HG02610 (cell line): Measurements from ENCODE around the gene CENPL.
"Not testable (repeated sequence)": the region's sequence is repeated elsewhere in the genome, so short reads cannot be mapped to it uniquely, and the experiment has no call there.

Source experiments
- ATAC-seq: cut with Tn5 transposase; IDR thresholded peaks from one replicate; pipeline ENCODE4 v1.9.1; 2021; ENCODE audit warnings: mild to moderate bottlenecking, moderate library complexity; ENCODE audit not compliant: unreplicated experiment

Gene CENPL, protein sequence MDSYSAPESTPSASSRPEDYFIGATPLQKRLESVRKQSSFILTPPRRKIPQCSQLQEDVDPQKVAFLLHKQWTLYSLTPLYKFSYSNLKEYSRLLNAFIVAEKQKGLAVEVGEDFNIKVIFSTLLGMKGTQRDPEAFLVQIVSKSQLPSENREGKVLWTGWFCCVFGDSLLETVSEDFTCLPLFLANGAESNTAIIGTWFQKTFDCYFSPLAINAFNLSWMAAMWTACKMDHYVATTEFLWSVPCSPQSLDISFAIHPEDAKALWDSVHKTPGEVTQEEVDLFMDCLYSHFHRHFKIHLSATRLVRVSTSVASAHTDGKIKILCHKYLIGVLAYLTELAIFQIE

DNA sequence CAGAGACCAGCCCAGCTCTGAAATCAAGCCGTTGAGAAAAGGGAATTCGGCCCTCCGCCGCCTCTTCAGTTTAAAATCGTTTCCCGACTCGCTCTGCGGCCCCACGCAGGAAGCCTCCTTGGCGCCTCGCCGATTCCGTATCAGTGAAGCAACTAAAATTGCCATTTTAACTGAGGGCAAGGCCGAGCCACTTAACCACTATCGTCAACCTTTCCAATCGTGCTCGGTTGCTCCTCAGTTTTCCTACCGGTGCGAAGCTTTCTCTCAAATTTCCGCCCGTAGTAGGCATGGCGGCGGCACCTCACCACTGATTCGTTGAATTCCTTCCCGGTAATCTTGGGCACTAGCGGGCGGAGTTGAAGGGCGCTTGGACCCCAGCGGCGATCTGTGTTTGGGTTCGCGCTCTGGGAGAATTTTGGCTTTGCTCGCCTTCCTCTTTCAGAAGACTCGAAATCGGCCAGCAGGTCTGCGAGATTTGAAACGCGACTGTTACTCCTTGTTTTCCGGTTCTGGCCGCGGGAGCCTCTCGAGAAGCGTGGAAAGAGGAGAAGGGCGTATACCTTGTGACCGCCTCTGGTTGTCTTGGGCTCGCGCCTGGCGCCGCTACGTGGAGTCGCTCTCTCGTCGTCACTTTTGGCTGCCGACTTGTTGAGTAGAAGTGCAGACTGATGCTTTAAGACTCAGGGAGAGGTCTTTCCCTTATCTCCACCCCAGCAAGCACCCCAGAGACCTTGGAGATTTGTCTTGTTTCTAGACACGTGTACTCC, at the start of gene CENPL, which contains the start of gene DARS2:
TSS of gene CENPL (minus strand) at position 569 of the 767 bp plus-strand sequence. CDS start 13,584 bp downstream, outside the sequence.
TSS of gene DARS2 (plus strand) at position 359 of the 767 bp plus-strand sequence. CDS start 557 bp downstream, outside the sequence.
- peak; percentile 84 for ATAC-seq

DNA sequence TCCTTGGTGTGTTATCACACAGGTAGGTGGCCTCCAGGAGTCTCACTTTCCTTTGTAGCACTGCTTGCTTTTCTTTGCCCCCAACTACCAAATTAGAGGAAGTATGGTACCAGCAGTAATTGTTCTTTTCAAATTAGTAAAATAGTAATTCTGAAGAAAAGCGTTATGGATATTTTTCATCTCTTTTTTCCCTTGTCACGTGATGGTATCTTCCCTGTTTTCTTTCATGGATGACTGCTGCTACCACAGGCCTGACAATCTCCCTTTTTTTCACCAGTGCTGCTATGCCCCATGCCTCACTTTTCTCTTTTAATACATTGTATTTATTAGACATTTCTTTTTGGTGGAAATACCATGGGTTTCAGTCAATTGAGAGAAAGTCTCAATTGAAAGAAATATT, 46.8 kb upstream of the CENPL start:
- ATAC-seq = no peak

- no peak for ATAC-seq
Observed at GRCh38 chr1:173871091-173871490, 46.4 kb upstream of the CENPL start.

GRCh38 chr1:173870252-173871075, 45.8 kb upstream of the CENPL start:
- ATAC-seq = peak; percentile 18

GRCh38 chr1:173869021-173869359, 44.3 kb upstream of the CENPL start:
- ATAC-seq = no peak

GRCh38 chr1:173868266-173869020, 43.8 kb upstream of the CENPL start, which contains the start of gene ZBTB37:
TSS of gene ZBTB37 (plus strand) at chr1:173868380. CDS start at chr1:173870226, 1,846 bp downstream.
- peak; percentile 54 for ATAC-seq

DNA sequence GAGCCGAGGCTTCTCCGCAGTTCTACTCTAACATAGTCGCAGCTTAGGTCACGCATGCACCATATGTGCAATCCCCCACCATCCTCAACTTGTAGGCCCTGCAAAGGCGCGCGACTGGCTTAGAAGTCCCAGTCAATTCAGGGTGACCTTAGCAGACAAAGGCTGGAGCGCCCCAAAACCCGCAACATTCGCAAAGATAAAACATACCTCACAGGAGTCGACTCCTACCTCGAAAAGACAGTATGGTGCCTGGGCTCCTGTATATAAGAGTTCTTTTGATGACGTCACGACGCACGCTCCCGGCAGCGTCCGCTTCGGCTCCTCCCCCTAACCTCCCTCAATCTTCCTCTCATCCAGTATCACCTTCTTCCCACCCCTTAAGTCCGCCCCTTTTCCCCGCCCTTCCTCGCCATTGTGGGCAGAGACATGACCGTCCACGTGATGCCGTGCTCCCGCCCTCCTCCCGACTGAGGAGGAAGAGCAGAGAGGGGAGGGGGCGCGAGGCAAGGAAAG, 43.1 kb upstream of the CENPL start, which contains the start of gene GAS5:
TSS of gene GAS5 (minus strand) at position 237 of the 513 bp plus-strand sequence.
- peak; percentile 78 for ATAC-seq

GRCh38 chr1:173867141-173867752, 42.6 kb upstream of the CENPL start:
- ATAC-seq = peak; percentile 2

DNA sequence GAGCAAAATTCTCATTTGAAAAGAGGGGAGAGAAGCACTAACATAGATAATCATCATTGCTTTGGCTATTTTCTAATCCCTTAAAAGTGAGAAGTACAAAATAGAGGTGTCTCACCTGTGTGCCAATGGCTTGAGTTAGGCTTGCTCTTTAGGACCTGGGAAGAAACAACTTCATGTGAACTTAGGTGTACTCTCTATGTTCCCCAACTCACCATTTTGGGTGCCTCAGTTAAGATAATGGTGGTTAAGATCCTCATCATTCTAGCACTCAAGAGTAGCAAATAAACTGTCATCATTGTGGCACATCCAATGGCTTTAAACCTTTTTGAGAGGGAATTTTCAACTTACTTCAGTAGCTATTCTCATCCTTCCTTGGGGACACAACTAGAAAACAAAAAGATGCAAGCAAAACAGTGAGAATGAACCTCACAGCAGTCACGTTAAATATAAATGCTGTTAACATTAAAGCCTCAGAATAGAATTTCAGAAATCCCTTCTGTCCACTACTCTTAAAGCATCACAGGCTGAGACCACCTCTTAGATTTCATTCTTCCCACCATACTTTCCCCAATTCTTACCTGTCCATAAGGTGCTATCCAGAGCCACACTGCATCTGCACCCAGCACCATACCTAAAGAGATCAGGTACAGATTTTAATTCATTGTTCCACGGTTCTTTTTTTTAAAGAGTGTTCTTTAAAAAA, 41.9 kb upstream of the CENPL start:
- ATAC-seq = no peak

DNA sequence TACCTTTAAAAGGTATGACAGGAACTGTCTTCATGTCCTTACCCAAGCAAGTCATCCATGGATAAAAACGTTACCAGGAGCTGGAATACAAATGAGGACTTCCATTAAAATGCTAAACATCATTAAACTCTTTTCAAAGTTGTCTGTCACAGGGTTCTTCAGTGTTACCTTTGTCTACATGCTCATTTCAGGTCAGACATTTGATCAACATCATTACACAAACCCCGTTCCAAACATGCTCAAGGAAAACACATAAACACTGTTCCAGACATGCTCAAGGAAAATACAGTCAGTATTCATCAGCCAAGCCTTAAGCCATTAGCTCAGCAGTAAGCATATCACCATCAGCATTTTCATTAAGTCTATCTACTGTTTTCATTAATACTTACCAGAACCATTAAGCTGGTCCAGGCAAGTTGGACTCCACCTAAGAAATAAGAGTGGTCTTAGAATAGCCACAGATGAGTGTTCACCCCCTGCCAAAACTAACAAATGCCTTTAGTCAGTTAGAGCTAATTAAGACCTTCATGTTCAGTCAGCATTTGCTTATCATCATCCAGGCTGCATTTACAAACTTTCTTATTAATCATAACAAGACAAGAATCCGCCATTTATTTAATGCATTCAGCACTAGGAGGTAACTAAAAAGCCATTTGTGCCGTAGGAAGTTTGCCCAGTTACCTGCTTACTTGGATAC, 40.9 kb upstream of the CENPL start:
- no peak for ATAC-seq

GRCh38 chr1:173864179-173864867, 39.6 kb upstream of the CENPL start:
- ATAC-seq = no peak

GRCh38 chr1:173863224-173864161, 38.8 kb upstream of the CENPL start:
- ATAC-seq = no peak

GRCh38 chr1:173862769-173863223, 38.1 kb upstream of the CENPL start:
- ATAC-seq = no peak

DNA sequence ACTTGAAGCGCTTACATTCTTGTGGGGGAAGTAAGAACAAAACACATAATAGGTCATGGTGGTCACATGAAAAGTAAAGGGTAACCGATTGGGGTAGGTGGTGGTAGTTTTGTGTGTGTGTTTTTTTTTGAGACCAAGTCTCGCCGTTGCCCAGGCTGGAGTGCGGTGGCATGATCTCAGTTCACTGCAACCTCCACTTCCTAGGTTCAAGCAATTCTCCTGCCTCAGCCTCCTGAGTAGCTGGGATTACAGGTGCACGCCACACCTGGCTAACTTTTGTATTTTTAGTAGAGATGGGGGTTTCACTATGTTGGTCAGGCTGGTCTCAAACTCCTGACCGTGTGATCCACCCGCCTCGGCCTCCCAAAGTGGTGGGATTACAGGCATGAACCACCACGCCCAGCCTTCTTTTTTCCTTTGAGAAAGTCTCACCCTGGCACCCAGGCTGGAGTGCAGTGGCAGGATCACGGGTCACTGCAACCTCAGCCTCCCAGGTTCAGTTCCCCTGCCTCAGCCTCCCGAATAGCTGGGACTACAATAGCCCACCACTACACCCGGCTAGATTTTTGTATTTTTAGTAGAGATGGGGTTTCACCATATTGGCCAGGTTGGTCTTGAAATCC, 37.6 kb upstream of the CENPL start:
- not testable (repeated sequence) for ATAC-seq

GRCh38 chr1:173861731-173862145, 37.1 kb upstream of the CENPL start:
- ATAC-seq = no peak

DNA sequence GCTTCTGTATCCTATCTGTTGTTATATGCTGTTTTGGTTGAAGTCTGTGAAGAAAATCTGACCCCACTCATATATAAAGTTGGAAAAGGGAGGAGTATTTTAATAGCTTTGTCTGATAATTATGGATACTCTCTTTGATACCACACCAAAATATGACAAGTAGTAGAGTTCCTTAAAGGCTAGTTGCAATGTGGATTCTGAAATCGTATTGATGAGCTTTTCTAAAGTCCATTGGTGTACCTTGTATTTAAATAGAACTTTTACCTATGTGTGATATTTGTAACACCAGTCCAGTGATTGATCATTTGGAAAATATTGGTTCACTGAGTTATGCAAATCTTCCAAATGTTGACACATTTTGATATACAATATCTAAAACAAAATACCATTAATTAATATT, 35.4 kb upstream of the CENPL start:
- no peak for ATAC-seq
